ENCODE data around the gene HYAL3.

DNA sequence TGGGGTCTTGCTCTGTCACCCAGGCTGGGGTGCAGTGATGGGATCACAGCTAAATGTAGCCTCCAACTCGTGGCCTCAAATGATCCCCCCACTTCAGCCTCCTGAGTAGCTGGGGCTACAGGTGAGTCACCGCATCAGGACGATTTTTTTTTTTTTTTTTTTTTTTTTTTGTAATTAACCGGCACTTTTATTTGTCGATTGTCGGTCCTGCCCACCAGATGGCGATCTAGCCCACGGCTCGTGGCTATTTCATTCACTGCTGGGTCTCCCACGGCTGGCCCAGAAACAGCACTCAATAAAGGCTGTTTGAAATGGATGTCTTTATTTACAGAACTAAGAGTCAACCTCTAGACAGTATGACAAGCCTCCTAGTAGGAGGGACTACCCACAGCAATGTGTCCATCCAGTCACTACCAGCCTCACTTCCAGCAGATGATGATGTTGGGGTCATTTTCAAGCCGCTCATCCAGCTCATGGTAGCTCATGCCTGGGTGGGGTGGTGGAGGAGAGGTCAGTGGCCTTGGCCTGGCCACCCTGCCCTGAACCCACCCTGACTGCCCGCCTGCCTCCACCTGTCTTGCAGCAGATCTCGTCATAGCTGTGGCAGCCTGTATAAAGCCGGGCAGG is 48.1 kb upstream of the HYAL3 start:
- peak; percentile 63 for TF ChIP-seq CTCF (IDR thresholded peaks at IDR 0.05; ENCODE audit: insufficient read depth, low read length, poor library complexity, severe bottlenecking)
- TF ChIP-seq EZH2phosphoT487 (conservative IDR thresholded peaks at IDR 0.05; ENCODE audit: low read length) = no peak
